Measurements from ENCODE around the gene MAP6.

Gene MAP6

GRCh38 chr11:75611823-75612222 lies 57.0 kb downstream of the MAP6 start:
- TF ChIP-seq JUND (IDR thresholded peaks at IDR 0.05; ENCODE audit: low read depth), result no peak
- in situ Hi-C loops (cut with HindIII; ENCODE audit: low pct_unique_long_range_greater_than_20kb, low sequenced_read_pairs), result no loop called here

GRCh38 chr11:75606099-75606498 lies 62.7 kb downstream of the MAP6 start:
- in situ Hi-C loops (cut with HindIII; ENCODE audit: low pct_unique_long_range_greater_than_20kb, low sequenced_read_pairs), result no loop called here
- TF ChIP-seq JUND (IDR thresholded peaks at IDR 0.05; ENCODE audit: low read depth), result no peak
- DNase-seq (ENCODE audit: low read depth in 1 of 2, low spot score in 1 of 2), result no peak

More at GRCh38 chr11:75611823-75612222, 57.0 kb downstream of the MAP6 start:
- no peak for DNase-seq (ENCODE audit: low read depth in 1 of 2, low spot score in 1 of 2)

GRCh38 chr11:75603791-75604736 lies 64.8 kb downstream of the MAP6 start:
- in situ Hi-C loops (cut with HindIII; ENCODE audit: low pct_unique_long_range_greater_than_20kb, low sequenced_read_pairs), result no loop called here
- TF ChIP-seq JUND (IDR thresholded peaks at IDR 0.05; ENCODE audit: low read depth), result no peak
- no peak for DNase-seq (ENCODE audit: low read depth in 1 of 2, low spot score in 1 of 2)

- TF ChIP-seq JUND (IDR thresholded peaks at IDR 0.05; ENCODE audit: low read depth), result no peak
- in situ Hi-C loops (cut with HindIII; ENCODE audit: low pct_unique_long_range_greater_than_20kb, low sequenced_read_pairs), result no loop called here
- no peak for DNase-seq (ENCODE audit: low read depth in 1 of 2, low spot score in 1 of 2)
Observed at GRCh38 chr11:75602951-75603350, 65.9 kb downstream of the MAP6 start.

GRCh38 chr11:75601494-75601893 lies 67.3 kb downstream of the MAP6 start:
- in situ Hi-C loops (cut with HindIII; ENCODE audit: low pct_unique_long_range_greater_than_20kb, low sequenced_read_pairs), result no loop called here
- no peak for DNase-seq (ENCODE audit: low read depth in 1 of 2, low spot score in 1 of 2)
- no peak for TF ChIP-seq JUND (IDR thresholded peaks at IDR 0.05; ENCODE audit: low read depth)

GRCh38 chr11:75600356-75600755 lies 68.5 kb downstream of the MAP6 start:
- no peak for DNase-seq (ENCODE audit: low read depth in 1 of 2, low spot score in 1 of 2)
- in situ Hi-C loops (cut with HindIII; ENCODE audit: low pct_unique_long_range_greater_than_20kb, low sequenced_read_pairs), result no loop called here
- no peak for TF ChIP-seq JUND (IDR thresholded peaks at IDR 0.05; ENCODE audit: low read depth)

- in situ Hi-C loops (cut with HindIII; ENCODE audit: low pct_unique_long_range_greater_than_20kb, low sequenced_read_pairs), result no loop called here
- no peak for DNase-seq (ENCODE audit: low read depth in 1 of 2, low spot score in 1 of 2)
Observed at GRCh38 chr11:75598900-75599299, 69.9 kb downstream of the MAP6 start.

GRCh38 chr11:75598264-75598663 lies 70.6 kb downstream of the MAP6 start:
- in situ Hi-C loops (cut with HindIII; ENCODE audit: low pct_unique_long_range_greater_than_20kb, low sequenced_read_pairs), result no loop called here
- TF ChIP-seq JUND (IDR thresholded peaks at IDR 0.05; ENCODE audit: low read depth), result no peak
- DNase-seq (ENCODE audit: low read depth in 1 of 2, low spot score in 1 of 2), result no peak

More at GRCh38 chr11:75598900-75599299, 69.9 kb downstream of the MAP6 start:
- no peak for TF ChIP-seq JUND (IDR thresholded peaks at IDR 0.05; ENCODE audit: low read depth)

GRCh38 chr11:75597636-75598035 lies 71.2 kb downstream of the MAP6 start:
- no peak for TF ChIP-seq JUND (IDR thresholded peaks at IDR 0.05; ENCODE audit: low read depth)
- in situ Hi-C loops (cut with HindIII; ENCODE audit: low pct_unique_long_range_greater_than_20kb, low sequenced_read_pairs), result no loop called here
- peak in 1 of 2 experiments; percentile 55 for DNase-seq (ENCODE audit: low read depth in 1 of 2, low spot score in 1 of 2)

GRCh38 chr11:75596914-75597313 lies 71.9 kb downstream of the MAP6 start:
- in situ Hi-C loops (cut with HindIII; ENCODE audit: low pct_unique_long_range_greater_than_20kb, low sequenced_read_pairs), result no loop called here
- TF ChIP-seq JUND (IDR thresholded peaks at IDR 0.05; ENCODE audit: low read depth), result no peak
- DNase-seq (ENCODE audit: low read depth in 1 of 2, low spot score in 1 of 2), result no peak

GRCh38 chr11:75595429-75595828 lies 73.4 kb downstream of the MAP6 start:
- no peak for DNase-seq (ENCODE audit: low read depth in 1 of 2, low spot score in 1 of 2)
- in situ Hi-C loops (cut with HindIII; ENCODE audit: low pct_unique_long_range_greater_than_20kb, low sequenced_read_pairs), result no loop called here
- TF ChIP-seq JUND (IDR thresholded peaks at IDR 0.05; ENCODE audit: low read depth), result no peak

- no peak for TF ChIP-seq JUND (IDR thresholded peaks at IDR 0.05; ENCODE audit: low read depth)
- DNase-seq (ENCODE audit: low read depth in 1 of 2, low spot score in 1 of 2), result no peak
- in situ Hi-C loops (cut with HindIII; ENCODE audit: low pct_unique_long_range_greater_than_20kb, low sequenced_read_pairs), result no loop called here
Observed at GRCh38 chr11:75594211-75594610, 74.6 kb downstream of the MAP6 start.

GRCh38 chr11:75593286-75593915 lies 75.4 kb downstream of the MAP6 start:
- no peak for DNase-seq (ENCODE audit: low read depth in 1 of 2, low spot score in 1 of 2)
- no peak for TF ChIP-seq JUND (IDR thresholded peaks at IDR 0.05; ENCODE audit: low read depth)
- in situ Hi-C loops (cut with HindIII; ENCODE audit: low pct_unique_long_range_greater_than_20kb, low sequenced_read_pairs), result no loop called here

Measured in T47D (cell line).